IMR-90 (cell line): ENCODE data around the gene LATS2. TPM values are rescaled to one million over a fixed set of nuclear protein-coding genes. Genes with fewer than 3 reads are reported as not detected.

Experiments used
- ATAC-seq: fragments of 200-7000 bp; cut with Tn5 transposase; 2 replicates; pipeline ENCODE4 v1.9.1; 2020; ENCODE audit warnings: low read depth, mild to moderate bottlenecking, moderate library complexity
- BruUV-seq: library from RNA; stranded (reverse); fragments of 400-500 nt; replicated peaks from 2 replicates; lab custom pipeline; 2021; lab: Mats Ljungman, UMichigan
- CTCF ChIA-PET: fragments of 300-600 bp; formaldehyde crosslinking; extraction: SDS; loops from one replicate; lab custom pipeline; 2021; ENCODE audit warnings: antibody characterized with exemption; lab: Yijun Ruan, JAX
- POLR2A ChIA-PET: fragments of 300-600 bp; sonication (Branson Sonifier 250); formaldehyde crosslinking; loops from one replicate; lab custom pipeline; 2022; ENCODE audit warnings: antibody characterized with exemption; ENCODE audit not compliant: unreplicated experiment; lab: Charles Lee
- DNase-seq: peaks from one replicate; pipeline ENCODE4 v3.0.0; 2013
- H2AFZ ChIP-seq: replicated peaks from 2 replicates; pipeline ENCODE3; 2013; ENCODE audit warnings: low read length, mild to moderate bottlenecking; ENCODE audit not compliant: poor library complexity
- H2AK5ac ChIP-seq: 2 replicates; pipeline ENCODE4 v1.6.1; 2013; ENCODE audit warnings: low read depth, low read length, inconsistent platforms
- H2AK9ac ChIP-seq: replicated peaks from 2 replicates; pipeline ENCODE3; 2013; ENCODE audit warnings: mild to moderate bottlenecking, low read depth, low read length, moderate library complexity; ENCODE audit not compliant: poor library complexity
- H2BK120ac ChIP-seq: 2 replicates; pipeline ENCODE4 v1.6.1; 2013; ENCODE audit warnings: low read depth, low read length, inconsistent platforms
- H2BK15ac ChIP-seq: 3 replicates; pipeline ENCODE4 v1.6.1; 2013; ENCODE audit warnings: low read depth, low read length, inconsistent platforms
- H2BK20ac ChIP-seq: 2 replicates; pipeline ENCODE4 v1.6.1; 2013; ENCODE audit warnings: low read depth, mild to moderate bottlenecking, inconsistent platforms, low read length, moderate library complexity
- H2BK5ac ChIP-seq: 2 replicates; pipeline ENCODE4 v1.6.1; 2013; ENCODE audit warnings: mild to moderate bottlenecking, low read depth, low read length, inconsistent platforms; ENCODE audit not compliant: poor library complexity, severe bottlenecking
- H3K14ac ChIP-seq: replicated peaks from 2 replicates; pipeline ENCODE4 v1.6.1; 2013; ENCODE audit warnings: low read depth, low read length, inconsistent platforms
- H3K18ac ChIP-seq: 2 replicates; pipeline ENCODE4 v1.6.1; 2013; ENCODE audit warnings: low read depth, low read length, control low read depth
- H3K23ac ChIP-seq: 2 replicates; pipeline ENCODE4 v1.6.1; 2013; ENCODE audit warnings: low read depth, low read length, inconsistent platforms
- H3K27ac ChIP-seq: 2 replicates; pipeline ENCODE4 v1.5.1; 2013; ENCODE audit warnings: mild to moderate bottlenecking, control low read depth, low read length; ENCODE audit not compliant: insufficient read depth
- H3K27me3 ChIP-seq: 2 replicates; pipeline ENCODE4 v1.6.1; 2013; ENCODE audit warnings: low read length; ENCODE audit not compliant: control insufficient read depth, insufficient read depth
- H3K36me3 ChIP-seq: 2 replicates; pipeline ENCODE4 v1.6.1; 2013; ENCODE audit warnings: low read length, mixed read lengths; ENCODE audit not compliant: control insufficient read depth, insufficient read depth
- H3K4ac ChIP-seq: 2 replicates; pipeline ENCODE4 v1.6.1; 2013; ENCODE audit warnings: low read depth, low read length, inconsistent platforms
- H3K4me1 ChIP-seq: 2 replicates; pipeline ENCODE4 v1.6.1; 2013; ENCODE audit warnings: low read length, mixed read lengths; ENCODE audit not compliant: control insufficient read depth, insufficient read depth
- H3K4me2 ChIP-seq: 2 replicates; pipeline ENCODE4 v1.6.1; 2013; ENCODE audit warnings: low read depth, mild to moderate bottlenecking, control low read depth, low read length, moderate library complexity
- H3K4me3 ChIP-seq: 2 replicates; pipeline ENCODE4 v1.5.1; 2013; ENCODE audit warnings: low read depth, mild to moderate bottlenecking, control low read depth, low read length, moderate library complexity; ENCODE audit not compliant: insufficient read depth
- H3K56ac ChIP-seq: 2 replicates; pipeline ENCODE4 v1.6.1; 2013; ENCODE audit warnings: low read length, inconsistent platforms; ENCODE audit not compliant: insufficient read depth; ENCODE audit errors: extremely low read depth
- H3K79me1 ChIP-seq, 2 experiments: 2 replicates each; pipeline ENCODE4 v1.6.1; 2013; ENCODE audit warnings: low read length in 2 of 2, inconsistent platforms in 1 of 2, low read depth in 1 of 2
- H3K9ac ChIP-seq: 2 replicates; pipeline ENCODE4 v1.6.1; 2013; ENCODE audit warnings: low read depth, low read length, control low read depth
- H3K9me1 ChIP-seq: 2 replicates; pipeline ENCODE4 v1.6.1; 2013; ENCODE audit warnings: low read length, inconsistent platforms; ENCODE audit not compliant: insufficient read depth
- H3K9me3 ChIP-seq: 2 replicates; pipeline ENCODE4 v1.6.1; 2013; ENCODE audit warnings: low read length; ENCODE audit not compliant: control insufficient read depth, insufficient read depth
- H4K20me1 ChIP-seq: 2 replicates; pipeline ENCODE4 v1.6.1; 2013; ENCODE audit warnings: low read length, inconsistent platforms; ENCODE audit not compliant: insufficient read depth
- H4K5ac ChIP-seq: 2 replicates; pipeline ENCODE4 v1.6.1; 2013; ENCODE audit warnings: mild to moderate bottlenecking, low read depth, low read length, control low read depth
- H4K8ac ChIP-seq, 2 experiments: 2 replicates each; pipeline ENCODE4 v1.6.1; 2013; ENCODE audit warnings: low read depth in 2 of 2, low read length in 2 of 2, control low read depth in 1 of 2, inconsistent platforms in 1 of 2
- H4K91ac ChIP-seq: 2 replicates; pipeline ENCODE4 v1.6.1; 2013; ENCODE audit warnings: low read depth, low read length, inconsistent platforms; ENCODE audit not compliant: insufficient read depth
- BHLHE40 ChIP-seq: fragments of 150-350 bp; IDR thresholded peaks from 2 replicates; pipeline ENCODE4 v1.6.1; 2016; ENCODE audit warnings: mild to moderate bottlenecking, low read depth, low read length
- CEBPB ChIP-seq: IDR thresholded peaks from 2 replicates; pipeline ENCODE4 v1.6.1; 2012; ENCODE audit warnings: low read depth, low read length, improper control_type of control experiment
- CHD1 ChIP-seq: IDR thresholded peaks from 2 replicates; pipeline ENCODE4 v1.6.1; 2012; ENCODE audit warnings: low read depth, low read length, improper control_type of control experiment
- CTCF ChIP-seq: conservative IDR thresholded peaks from 2 replicates; pipeline ENCODE4 v1.5.1; 2012; ENCODE audit warnings: mild to moderate bottlenecking, low read depth, low read length, improper control_type of control experiment
- ELK1 ChIP-seq: fragments of 150-350 bp; IDR thresholded peaks from 2 replicates; pipeline ENCODE4 v1.6.1; 2016; ENCODE audit warnings: low read depth, mild to moderate bottlenecking, low read length, moderate library complexity, borderline replicate concordance
- FOS ChIP-seq: fragments of 150-350 bp; IDR thresholded peaks from 2 replicates; pipeline ENCODE4 v1.6.1; 2016; ENCODE audit warnings: low read depth, low read length
- MAFK ChIP-seq: IDR thresholded peaks from 2 replicates; pipeline ENCODE4 v1.6.1; 2012; ENCODE audit warnings: low read depth, low read length, improper control_type of control experiment
- MAZ ChIP-seq: IDR thresholded peaks from 2 replicates; pipeline ENCODE4 v1.6.1; 2012; ENCODE audit warnings: low read depth, mild to moderate bottlenecking, low read length, improper control_type of control experiment, moderate library complexity, borderline replicate concordance
- MXI1 ChIP-seq: IDR thresholded peaks from 2 replicates; pipeline ENCODE4 v1.6.1; 2012; ENCODE audit warnings: low read depth, mild to moderate bottlenecking, low read length, moderate library complexity, borderline replicate concordance
- NFE2L2 ChIP-seq: fragments of 150-350 bp; IDR thresholded peaks from 2 replicates; pipeline ENCODE4 v1.6.1; 2016; ENCODE audit warnings: low read depth, mild to moderate bottlenecking, low read length
- RAD21 ChIP-seq: IDR thresholded peaks from 2 replicates; pipeline ENCODE4 v1.6.1; 2012; ENCODE audit warnings: low read length, improper control_type of control experiment
- RCOR1 ChIP-seq: IDR thresholded peaks from 2 replicates; pipeline ENCODE4 v1.6.1; 2012; ENCODE audit warnings: mild to moderate bottlenecking, low read length, improper control_type of control experiment; ENCODE audit not compliant: insufficient replicate concordance
- RFX5 ChIP-seq: IDR thresholded peaks from 2 replicates; pipeline ENCODE4 v1.8.0; 2012; ENCODE audit warnings: low read depth, mild to moderate bottlenecking, low read length, moderate library complexity
- SMC3 ChIP-seq: fragments of 150-350 bp; IDR thresholded peaks from 2 replicates; pipeline ENCODE4 v1.6.1; 2016; ENCODE audit warnings: low read depth, mild to moderate bottlenecking, antibody characterized with exemption, low read length, moderate library complexity
- USF2 ChIP-seq: fragments of 150-350 bp; IDR thresholded peaks from 2 replicates; pipeline ENCODE4 v1.6.1; 2017; ENCODE audit warnings: mild to moderate bottlenecking, antibody characterized with exemption, low read length, low read depth
- WGBS, 2 experiments: methylation state at CpG; one replicate each; pipeline versions ENCODE4 v1.1.5 to v1.1.7; 2013; ENCODE audit warnings: missing lambda C conversion rate in 2 of 2; ENCODE audit not compliant: insufficient read length in 1 of 2; ENCODE audit errors: extremely low coverage in 2 of 2; 5-methylcytosine and 5-hydroxymethylcytosine counted together
- dilution Hi-C: fragments of 300-500 bp; cut with HindIII; formaldehyde crosslinking; loops from one replicate; pipeline ENCODE4 v1.14.3; 2018; ENCODE audit warnings: low sequenced_read_pairs; ENCODE audit not compliant: unreplicated experiment
- in situ Hi-C: fragments of 300-500 bp; cut with MboI; formaldehyde crosslinking; loops from 3 replicates; pipeline ENCODE4 v1.14.3; 2019; ENCODE audit warnings: low sequenced_read_pairs, inconsistent platforms, mixed read lengths
- intact Hi-C: fragments of 100-400 bp; cut with micrococcal nuclease; formaldehyde crosslinking; loops from 2 replicates; pipeline ENCODE4 v1.10.0; 2022
- polyA plus RNA-seq, 3 experiments: library from polyadenylated mRNA; depleted of rRNA; stranded (reverse); fragments of >200 nt; gene quantifications; 2 replicates each; pipeline ENCODE4 v1.2.3, GENCODE V29; 2012; ENCODE audit warnings: low replicate concordance in 1 of 3
- total RNA-seq: library from RNA; depleted of rRNA; stranded (reverse); fragments of >200 nt; gene quantifications from 2 replicates; pipeline ENCODE4 v1.2.3, GENCODE V29; 2012

LATS2 gene
- total and polyA plus RNA-seq, 2 of the 4 experiments (the other 2 are of a cell fraction), result 12.7 to 22.4 TPM

GRCh38 chr13:20952838-20953237 lies 108.5 kb downstream of the LATS2 start:
- Histone ChIP-seq H3K23ac (no peak overlapping the region), H4K5ac (no peak overlapping the region), H2AK5ac (no peak overlapping the region), H3K18ac (no peak overlapping the region), H3K27ac (no peak overlapping the region), H2BK20ac (no peak overlapping the region), H3K27me3 (peaks cover 1% of the 10 kb centered on the region; the same call in 1 of the 2 replicates), H3K4ac (no peak overlapping the region), H4K20me1 (no peaks in the 10 kb centered on the region), H3K36me3 (no peaks in the 10 kb centered on the region), H3K9me3 (no peaks in the 10 kb centered on the region), H3K9ac (no peak overlapping the region), H2AK9ac (no peak overlapping the region), H3K4me3 (no peak overlapping the region), H3K9me1 (no peaks in the 10 kb centered on the region), H2AFZ (peak overlapping the region; percentile 75), H2BK120ac (no peak overlapping the region), H3K4me2 (no peak overlapping the region), H2BK15ac (no peak overlapping the region), H3K4me1 (no peaks in the 10 kb centered on the region), H4K8ac (no peak overlapping the region), H4K91ac (no peak overlapping the region), H3K56ac (no peak overlapping the region), H3K14ac (no peak overlapping the region), H3K79me1 (no peaks in the 10 kb centered on the region), H2BK5ac (no peak overlapping the region)
- intact Hi-C loops, result no loop called here
- TF ChIP-seq CHD1 (no peak), CEBPB (no peak), NFE2L2 (no peak), RFX5 (no peak), CTCF (no peak), USF2 (no peak), BHLHE40 (no peak), FOS (no peak), MAFK (no peak), SMC3 (no peak), ELK1 (no peak), RCOR1 (no peak), MXI1 (no peak), RAD21 (no peak), MAZ (no peak)
- in situ Hi-C loops, result no loop called here
- ATAC-seq (no peak), DNase-seq (no peak)
- POLR2A ChIA-PET, result no interaction called here
- BruUV-seq, result no TSS peak
- 45% methylated on average over 9 of the region's 16 CpGs; no CpG with 5 or more reads in 1 of the 2 experiments for WGBS, 2 experiments
- CTCF ChIA-PET, result interaction anchor here (0.6 kb wide), 1 partner anchor 49 kb away, joined by 4 read pairs; no protein-coding TSS in a partner anchor
- dilution Hi-C loops, result no loop called here
